ENCODE results near the gene FOXP3. TPM values are rescaled to one million over a fixed set of nuclear protein-coding genes. Genes with fewer than 3 reads are reported as not detected.

Gene FOXP3
- total RNA-seq, 4 donors from 2014 or later: 0.22 TPM; not detected in 3

DNA sequence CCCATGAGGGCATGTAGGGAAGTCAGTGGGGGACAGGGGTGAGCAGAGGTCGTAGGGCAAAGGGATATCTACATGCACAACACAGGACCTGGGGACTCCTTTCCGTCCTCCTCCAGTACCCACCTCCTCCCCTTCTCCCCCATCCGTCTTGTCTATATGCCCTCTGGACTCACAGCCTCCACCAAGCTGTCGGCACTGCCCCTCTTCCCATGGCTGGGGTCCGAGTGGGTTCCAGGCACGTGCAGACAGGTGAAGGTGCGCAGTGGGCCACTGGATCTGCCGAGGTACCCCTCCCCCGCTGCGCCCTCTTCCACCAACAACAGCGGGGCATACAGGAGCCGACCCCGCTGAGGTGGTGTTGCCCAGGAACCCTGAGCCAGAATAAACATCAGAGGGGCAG, 59.1 kb downstream of the FOXP3 start:
- TF ChIP-seq, protein P1, sequence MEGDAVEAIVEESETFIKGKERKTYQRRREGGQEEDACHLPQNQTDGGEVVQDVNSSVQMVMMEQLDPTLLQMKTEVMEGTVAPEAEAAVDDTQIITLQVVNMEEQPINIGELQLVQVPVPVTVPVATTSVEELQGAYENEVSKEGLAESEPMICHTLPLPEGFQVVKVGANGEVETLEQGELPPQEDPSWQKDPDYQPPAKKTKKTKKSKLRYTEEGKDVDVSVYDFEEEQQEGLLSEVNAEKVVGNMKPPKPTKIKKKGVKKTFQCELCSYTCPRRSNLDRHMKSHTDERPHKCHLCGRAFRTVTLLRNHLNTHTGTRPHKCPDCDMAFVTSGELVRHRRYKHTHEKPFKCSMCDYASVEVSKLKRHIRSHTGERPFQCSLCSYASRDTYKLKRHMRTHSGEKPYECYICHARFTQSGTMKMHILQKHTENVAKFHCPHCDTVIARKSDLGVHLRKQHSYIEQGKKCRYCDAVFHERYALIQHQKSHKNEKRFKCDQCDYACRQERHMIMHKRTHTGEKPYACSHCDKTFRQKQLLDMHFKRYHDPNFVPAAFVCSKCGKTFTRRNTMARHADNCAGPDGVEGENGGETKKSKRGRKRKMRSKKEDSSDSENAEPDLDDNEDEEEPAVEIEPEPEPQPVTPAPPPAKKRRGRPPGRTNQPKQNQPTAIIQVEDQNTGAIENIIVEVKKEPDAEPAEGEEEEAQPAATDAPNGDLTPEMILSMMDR (IDR thresholded peaks at IDR 0.05; ENCODE audit: low read depth): no peak

GRCh38 chrX:49204709-49205108, 59.8 kb downstream of the FOXP3 start:
- TF ChIP-seq, protein P1 (IDR thresholded peaks at IDR 0.05; ENCODE audit: low read depth): no peak

DNA sequence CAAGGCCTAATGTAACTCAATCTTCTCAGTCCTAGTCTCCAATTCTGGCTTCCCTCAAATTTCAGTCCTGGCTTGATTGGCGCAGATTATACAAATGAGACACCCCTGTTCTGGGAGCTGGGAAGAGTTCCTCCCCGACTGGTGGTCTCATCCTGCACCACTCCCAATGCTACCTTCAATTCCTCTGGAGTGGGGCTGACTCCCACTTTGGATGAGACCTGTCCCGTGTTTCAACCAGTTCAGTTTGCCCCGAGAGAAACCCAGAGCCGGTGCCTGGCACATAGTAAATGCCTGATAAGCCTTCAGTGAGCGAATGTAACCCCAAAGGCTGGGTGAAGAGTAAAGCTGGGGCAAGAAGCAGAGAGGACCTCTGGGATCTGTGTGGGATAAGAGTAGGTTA, 60.5 kb downstream of the FOXP3 start:
- TF ChIP-seq, protein P1 (IDR thresholded peaks at IDR 0.05; ENCODE audit: low read depth): no peak

- TF ChIP-seq, protein P1 (IDR thresholded peaks at IDR 0.05; ENCODE audit: low read depth): no peak
Observed at GRCh38 chrX:49203536-49203935, 61.0 kb downstream of the FOXP3 start.

GRCh38 chrX:49202022-49202421, 62.5 kb downstream of the FOXP3 start:
- TF ChIP-seq, protein P1 (IDR thresholded peaks at IDR 0.05; ENCODE audit: low read depth): no peak

Other genes with a start within 250 kb of the FOXP3 start
- gene TFE3, start 221.4 kb downstream of the FOXP3 start, total RNA-seq: 100 to 1,000 TPM in 1 of 4 donors, 10 to 100 TPM in 3; 50.9 to 148 (median 72.8) TPM
- gene CCDC120, start 205.7 kb downstream of the FOXP3 start, total RNA-seq: 1 to 10 TPM in 2 of 4 donors, under 1 TPM in 2; 0.44 to 3.1 (median 1.2) TPM
- 10 to 100 TPM in 2 of 4 donors, 1 to 10 TPM in 2; 5.1 to 10.6 (median 9.0) TPM for gene PRAF2, start 190.7 kb downstream of the FOXP3 start, total RNA-seq
- 100 to 1,000 TPM in 2 of 4 donors, 10 to 100 TPM in 2; 84.5 to 138 (median 115) TPM for gene WDR45, start 184.8 kb downstream of the FOXP3 start, total RNA-seq
- gene GPKOW, start 141.0 kb downstream of the FOXP3 start, total RNA-seq: 10 to 100 TPM; 11.9 to 32.0 (median 19.8) TPM
- gene MAGIX, start 102.0 kb downstream of the FOXP3 start, total RNA-seq: 1 to 10 TPM in 1 of 4 donors, under 1 TPM in 3; 0.17 to 3.0 (median 0.35) TPM
- 10 to 100 TPM; 19.0 to 62.0 (median 37.2) TPM for gene PLP2, start 92.8 kb downstream of the FOXP3 start, total RNA-seq
- gene PRICKLE3, start 78.3 kb downstream of the FOXP3 start, total RNA-seq: 10 to 100 TPM; 10.7 to 19.4 (median 13.8) TPM
- 1 to 10 TPM in 1 of 4 donors, under 1 TPM in 3; 0.16 to 2.4 (median 0.91) TPM for gene SYP, start 64.5 kb downstream of the FOXP3 start, total RNA-seq
- gene CACNA1F, start 31.4 kb downstream of the FOXP3 start, total RNA-seq: under 1 TPM; under 0.01 to 0.66 (median 0.25) TPM
- gene CCDC22, start 29.2 kb downstream of the FOXP3 start, total RNA-seq: 10 to 100 TPM in 3 of 4 donors, 1 to 10 TPM in 1; 6.5 to 14.1 (median 13.3) TPM
- 1 to 10 TPM; 1.8 to 7.5 (median 4.5) TPM for gene PPP1R3F, start 5.1 kb upstream of the FOXP3 start, total RNA-seq
- gene GAGE10, start 38.9 kb upstream of the FOXP3 start, total RNA-seq: not detected
- not detected for gene GAGE12J, start 57.3 kb upstream of the FOXP3 start, total RNA-seq
- not detected for gene GAGE13, start 66.9 kb upstream of the FOXP3 start, total RNA-seq